Activated T-cell treated with anti-CD3 and anti-CD28 coated beads, Interleukin-2, amount 50 U/mL, for 72 hours (primary cell): ENCODE measurements around the gene PDXP. TPM values are rescaled to one million over a fixed set of nuclear protein-coding genes. Genes with fewer than 3 reads are reported as not detected.
"Not testable (repeated sequence)": the region's sequence is repeated elsewhere in the genome, so short reads cannot be mapped to it uniquely, and the experiment has no call there.

Source experiments
- ATAC-seq, 2 donors: fragments of 150-1000 bp; cut with Tn5 transposase; replicated peaks in 1 of 2; 2 replicates each; pipeline ENCODE4 v1.10.0; 2021; ENCODE audit warnings: moderate library complexity in 2 of 2, mild to moderate bottlenecking in 1 of 2
- DNase-seq, 2 donors: peaks; one replicate each; pipeline ENCODE4 v3.0.0; 2021 to 2022; ENCODE audit warnings: mixed read lengths in 1 of 2
- H3K27ac Mint-ChIP-seq: one replicate; pipeline ENCODE4 v1.8.0; 2022; ENCODE audit warnings: mild to moderate bottlenecking, moderate library complexity, mixed read lengths
- H3K27me3 Mint-ChIP-seq: one replicate; pipeline ENCODE4 v1.8.0; 2022; ENCODE audit warnings: low read depth, mixed read lengths
- H3K36me3 Mint-ChIP-seq, 2 donors: one replicate each; pipeline ENCODE4 v1.8.0; 2022; ENCODE audit warnings: mixed read lengths in 2 of 2, mild to moderate bottlenecking in 1 of 2; ENCODE audit not compliant: insufficient read depth in 2 of 2
- H3K4me1 Mint-ChIP-seq: one replicate; pipeline ENCODE4 v1.8.0; 2022; ENCODE audit warnings: low read depth, mixed read lengths
- H3K4me3 Mint-ChIP-seq, 2 donors: one replicate each; pipeline ENCODE4 v1.8.0; 2022; ENCODE audit warnings: mild to moderate bottlenecking in 2 of 2, mixed read lengths in 2 of 2, moderate library complexity in 2 of 2
- H3K9me3 Mint-ChIP-seq, 2 donors: one replicate each; pipeline ENCODE4 v1.8.0; 2022; ENCODE audit warnings: mixed read lengths in 2 of 2
- total RNA-seq, 2 donors: library from RNA; stranded (reverse); gene quantifications; one replicate each; pipeline ENCODE4 v1.2.3, GENCODE V29; 2022

The PDXP gene
- total RNA-seq, 2 donors from 2014 or later: 14.8 to 17.2 TPM

DNA sequence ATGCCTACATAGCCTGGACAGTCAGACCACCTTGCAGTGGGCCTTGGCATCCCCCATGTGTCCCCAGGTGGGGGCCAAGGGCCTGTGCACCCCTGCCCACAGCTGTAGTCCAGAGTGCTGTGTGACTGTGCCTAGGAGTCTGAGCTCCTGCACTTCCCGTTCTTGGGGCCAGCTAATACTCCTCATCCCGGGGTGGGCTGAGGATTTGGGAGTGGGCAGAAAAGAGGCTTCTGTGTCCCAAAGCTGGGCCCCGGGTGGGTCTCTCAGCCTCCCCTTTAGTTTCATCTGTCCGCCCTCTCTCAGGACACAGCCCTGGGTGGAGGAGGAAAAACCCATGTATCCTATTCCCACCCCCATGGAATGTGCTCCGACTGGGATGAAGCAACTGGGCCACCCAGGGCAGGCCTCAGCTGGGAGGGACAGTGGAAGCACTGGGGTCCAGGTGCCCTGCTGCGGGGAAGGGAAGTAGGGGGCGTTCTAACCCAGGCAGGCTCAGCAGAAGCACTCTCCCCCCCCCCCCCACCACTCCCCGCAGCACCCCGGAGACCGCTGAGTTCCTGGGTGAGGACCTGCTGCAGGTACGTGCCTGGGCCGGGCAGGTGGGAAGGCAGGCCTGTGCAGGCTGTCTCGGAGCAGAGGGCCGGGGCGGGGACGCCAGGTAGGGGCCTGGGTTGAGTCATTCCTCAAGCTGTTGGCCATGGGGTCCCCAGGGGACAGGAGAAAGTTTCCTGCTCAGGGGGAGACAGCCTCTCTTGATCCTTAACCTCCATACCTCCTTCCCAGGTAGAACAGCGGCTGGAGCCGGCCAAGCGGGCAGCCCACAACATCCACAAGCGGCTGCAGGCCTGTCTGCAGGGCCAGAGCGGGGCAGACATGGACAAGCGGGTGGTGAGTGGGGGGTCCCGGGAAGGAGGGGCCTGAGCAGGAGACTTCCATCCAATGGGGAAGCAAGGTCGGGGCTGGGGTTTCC lies 17.6 kb upstream of the PDXP start:
- H3K27me3 Mint-ChIP-seq: no peaks in the 10 kb centered on the region
- H3K4me1 Mint-ChIP-seq: peaks cover 51% of the 10 kb centered on the region
- ATAC-seq: peak in 1 of 2 donors; percentile 3
- no peaks in the 10 kb centered on the region for H3K9me3 Mint-ChIP-seq
- H3K4me3 Mint-ChIP-seq: peak overlapping the region; percentile 87 to 95
- DNase-seq: no peak
- H3K27ac Mint-ChIP-seq: peak overlapping the region; percentile 94
- H3K36me3 Mint-ChIP-seq: peaks cover 5 to 14% of the 10 kb centered on the region in 2 donors

DNA sequence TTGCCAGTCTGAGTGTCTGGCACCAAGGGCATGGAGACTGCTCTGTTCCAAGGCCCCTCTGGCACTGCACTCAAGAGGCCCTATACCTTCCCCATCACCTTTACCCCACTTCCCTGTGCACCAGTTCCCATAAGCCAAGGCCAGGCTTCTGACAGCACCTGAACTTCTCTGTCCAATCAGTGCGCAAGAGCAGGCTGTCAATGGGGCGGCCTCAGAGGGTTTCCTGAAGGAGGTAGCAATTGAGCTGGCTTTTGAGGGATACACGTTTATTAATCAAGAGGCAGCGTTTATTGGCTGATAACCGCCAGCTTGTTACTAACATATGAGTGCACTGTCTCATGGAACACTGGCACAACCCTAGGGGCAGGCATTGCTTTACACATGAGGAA lies 17.0 kb upstream of the PDXP start:
- DNase-seq (no peak), ATAC-seq (no peak)
- Mint-ChIP-seq H3K9me3 (no peaks in the 10 kb centered on the region), H3K36me3 (peaks cover 5 to 15% of the 10 kb centered on the region in 2 donors), H3K27me3 (no peaks in the 10 kb centered on the region), H3K27ac (peak overlapping the region; percentile 33), H3K4me1 (peaks cover 44% of the 10 kb centered on the region), H3K4me3 (peak overlapping the region; percentile 87 to 95)

DNA sequence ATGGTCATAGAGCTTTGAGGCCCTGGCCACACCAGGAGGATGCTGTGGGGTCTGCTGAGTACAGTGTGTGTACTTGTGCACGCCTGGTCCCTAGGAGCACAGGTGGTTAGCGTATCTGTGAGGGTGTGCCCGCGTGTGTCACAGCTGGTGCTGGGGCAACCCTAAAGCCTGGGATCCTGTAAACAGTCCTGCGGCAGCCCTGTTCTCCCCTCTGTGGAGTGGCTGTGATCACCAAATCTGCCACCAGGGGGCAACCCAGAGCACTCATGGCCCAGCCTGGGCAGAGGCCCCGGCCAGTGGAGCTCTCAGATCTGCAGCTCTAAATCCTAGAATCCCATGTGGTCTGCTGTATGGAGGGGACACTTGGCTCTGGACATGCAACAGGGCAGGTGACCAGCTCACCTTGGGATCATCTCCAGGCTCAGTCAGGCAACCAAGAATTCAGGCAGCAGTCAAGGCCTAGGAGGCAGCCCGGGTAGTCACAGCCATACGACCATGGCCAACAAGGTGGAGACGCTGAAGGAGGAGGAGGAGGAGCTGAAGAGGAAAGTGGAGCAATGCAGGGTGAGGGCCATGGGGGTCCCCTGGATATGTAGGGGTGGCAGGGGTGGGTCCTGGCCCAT lies 15.2 kb upstream of the PDXP start:
- Mint-ChIP-seq H3K4me3 (peak overlapping the region; percentile 42 to 45), H3K9me3 (no peaks in the 10 kb centered on the region), H3K27ac (peak overlapping the region; percentile 90), H3K36me3 (peaks cover 5 to 18% of the 10 kb centered on the region in 2 donors), H3K4me1 (peaks cover 30% of the 10 kb centered on the region), H3K27me3 (no peaks in the 10 kb centered on the region)
- peak; percentile 86 to 90 for DNase-seq
- ATAC-seq: peak; percentile 69 to 71

DNA sequence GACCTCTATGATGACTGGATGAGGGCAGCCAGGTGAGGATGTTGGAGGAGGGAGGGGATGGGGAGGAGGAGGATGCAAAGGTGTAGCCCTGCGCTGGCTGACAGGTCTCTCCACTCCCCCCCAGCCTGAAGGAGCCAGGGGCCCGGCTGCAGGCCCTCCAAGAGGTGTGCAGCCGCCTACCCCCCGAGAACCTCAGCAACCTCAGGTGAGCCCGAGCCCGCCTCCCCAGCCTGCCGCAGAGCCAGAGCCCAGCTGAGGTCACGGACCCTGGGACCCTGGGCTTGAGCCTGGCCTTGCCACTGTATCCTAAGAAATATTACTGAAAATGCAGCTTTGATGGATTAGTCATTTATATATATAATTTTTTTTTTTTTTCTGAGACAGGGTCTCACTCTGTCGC lies 11.2 kb upstream of the PDXP start:
- Mint-ChIP-seq H3K36me3 (peaks cover 5 to 30% of the 10 kb centered on the region in 2 donors), H3K27ac (no peak overlapping the region), H3K9me3 (no peaks in the 10 kb centered on the region), H3K4me3 (no peak overlapping the region), H3K27me3 (no peaks in the 10 kb centered on the region), H3K4me1 (peaks cover 23% of the 10 kb centered on the region)
- ATAC-seq (no peak), DNase-seq (no peak)

DNA sequence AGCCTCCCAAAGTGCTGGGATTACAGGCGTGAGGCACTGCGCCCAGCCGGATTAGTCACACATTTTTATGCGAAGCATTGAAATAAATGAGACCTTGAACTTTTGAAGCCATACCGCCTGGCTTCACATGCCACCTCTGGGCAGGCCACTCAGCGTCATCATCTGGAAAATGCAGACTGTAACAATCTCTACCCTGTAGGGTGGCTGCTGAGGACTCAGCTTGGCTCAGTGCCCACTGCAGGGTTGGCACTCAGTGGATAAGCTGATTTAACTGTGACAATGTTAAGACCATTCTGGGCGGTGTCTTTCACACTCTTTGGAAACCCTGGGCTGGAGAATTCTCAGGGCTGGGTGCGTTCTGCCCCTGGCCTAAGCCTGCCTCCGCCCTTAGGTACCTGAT lies 10.6 kb upstream of the PDXP start:
- ATAC-seq (no peak), DNase-seq (no peak)
- Mint-ChIP-seq H3K27me3 (no peaks in the 10 kb centered on the region), H3K27ac (no peak overlapping the region), H3K4me3 (no peak overlapping the region), H3K4me1 (peaks cover 17% of the 10 kb centered on the region), H3K9me3 (no peaks in the 10 kb centered on the region), H3K36me3 (peaks cover 5 to 30% of the 10 kb centered on the region in 2 donors)

DNA sequence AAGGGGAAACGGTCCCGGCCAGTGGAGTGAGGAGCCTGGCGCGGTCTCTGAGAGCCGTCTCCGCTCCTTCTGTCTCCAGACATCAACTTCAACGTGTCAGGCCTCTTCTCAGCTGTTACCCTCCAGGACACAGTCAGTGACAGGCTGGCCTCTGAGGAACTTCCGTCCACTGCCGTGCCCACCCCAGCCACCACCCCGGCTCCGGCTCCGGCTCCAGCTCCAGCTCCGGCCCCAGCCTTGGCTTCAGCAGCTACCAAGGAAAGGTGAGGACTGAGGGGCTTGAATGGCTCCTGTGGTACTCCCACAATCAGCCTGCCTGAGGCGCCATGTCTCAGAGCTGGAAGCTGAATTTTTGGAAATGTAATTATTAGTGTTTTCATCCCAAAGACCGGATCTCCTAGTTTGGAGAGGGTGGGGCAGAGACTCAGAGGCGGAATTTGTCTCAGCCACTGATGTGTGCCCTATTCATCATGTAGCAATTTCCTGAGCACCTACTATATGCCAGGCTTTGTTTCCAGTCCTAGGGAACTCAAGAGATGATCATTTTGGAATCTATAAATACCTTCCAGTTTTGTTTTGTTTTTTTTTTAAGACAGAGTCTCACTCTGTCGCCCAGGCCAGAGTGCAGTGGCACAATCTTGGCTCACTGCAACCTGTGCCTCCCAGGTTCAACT lies 7.9 kb upstream of the PDXP start:
- DNase-seq (no peak), ATAC-seq (no peak)
- no peak overlapping the region for H3K4me3 Mint-ChIP-seq
- peaks cover 4 to 24% of the 10 kb centered on the region in 2 donors for H3K36me3 Mint-ChIP-seq
- no peaks in the 10 kb centered on the region for H3K9me3 Mint-ChIP-seq
- H3K27me3 Mint-ChIP-seq: no peaks in the 10 kb centered on the region
- H3K27ac Mint-ChIP-seq: no peak overlapping the region
- H3K4me1 Mint-ChIP-seq: no peaks in the 10 kb centered on the region

DNA sequence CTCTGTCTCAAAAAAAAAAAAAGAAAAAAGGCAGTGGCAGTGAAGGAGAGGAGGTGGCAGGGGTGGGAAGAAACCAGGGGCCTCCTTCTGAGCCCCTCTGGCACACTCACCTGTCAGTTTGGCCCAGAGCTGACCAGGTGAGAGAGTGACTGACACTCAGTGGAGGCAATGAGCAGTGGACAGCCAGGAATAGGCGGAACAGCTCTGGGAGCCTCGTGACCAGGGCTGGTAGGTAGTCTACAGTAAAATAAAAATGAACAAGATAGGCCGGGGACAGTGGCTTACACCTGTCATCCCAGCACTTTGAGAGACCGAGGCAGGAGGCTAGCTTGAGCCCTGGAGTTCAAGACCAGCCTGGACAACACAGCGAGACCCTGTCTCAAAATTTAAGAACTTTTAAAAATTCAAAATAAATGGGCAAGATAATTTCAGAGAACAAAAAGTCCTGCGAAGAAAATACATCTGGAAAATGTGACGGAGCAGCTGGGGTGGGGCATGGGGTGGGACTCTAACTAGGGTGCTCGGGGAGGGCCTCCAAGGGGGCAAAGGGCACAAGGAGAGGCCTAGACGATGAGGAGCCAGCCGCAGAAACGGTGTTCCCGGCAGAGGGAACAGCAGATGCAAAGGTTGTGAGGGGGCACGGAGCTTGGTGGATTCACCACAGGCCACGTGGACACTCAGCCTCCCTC lies 3.8 kb upstream of the PDXP start:
- Mint-ChIP-seq H3K27me3 (no peaks in the 10 kb centered on the region), H3K4me1 (peaks cover 15% of the 10 kb centered on the region), H3K9me3 (no peaks in the 10 kb centered on the region), H3K27ac (peak overlapping the region; percentile 38), H3K36me3 (peaks cover 2 to 12% of the 10 kb centered on the region in 2 donors), H3K4me3 (no peak overlapping the region)
- ATAC-seq (no peak), DNase-seq (no peak)

DNA sequence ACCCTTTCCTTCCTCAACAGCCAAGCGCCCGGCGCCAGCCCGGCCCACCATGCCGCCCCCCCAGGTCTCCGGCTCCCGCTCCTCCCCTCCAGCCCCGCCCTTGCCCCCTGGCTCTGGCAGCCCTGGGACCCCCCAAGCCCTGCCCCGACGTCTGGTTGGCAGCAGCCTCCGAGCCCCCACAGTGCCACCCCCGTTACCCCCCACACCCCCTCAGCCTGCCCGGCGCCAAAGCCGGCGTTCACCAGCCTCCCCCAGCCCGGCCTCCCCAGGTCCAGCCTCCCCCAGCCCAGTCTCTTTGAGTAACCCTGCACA lies 3.3 kb upstream of the PDXP start:
- Mint-ChIP-seq H3K9me3 (no peaks in the 10 kb centered on the region), H3K27ac (no peak overlapping the region), H3K27me3 (no peaks in the 10 kb centered on the region), H3K36me3 (peaks cover 2 to 11% of the 10 kb centered on the region in 2 donors), H3K4me1 (peaks cover 20% of the 10 kb centered on the region), H3K4me3 (no peak overlapping the region)
- ATAC-seq: no peak
- no peak for DNase-seq

DNA sequence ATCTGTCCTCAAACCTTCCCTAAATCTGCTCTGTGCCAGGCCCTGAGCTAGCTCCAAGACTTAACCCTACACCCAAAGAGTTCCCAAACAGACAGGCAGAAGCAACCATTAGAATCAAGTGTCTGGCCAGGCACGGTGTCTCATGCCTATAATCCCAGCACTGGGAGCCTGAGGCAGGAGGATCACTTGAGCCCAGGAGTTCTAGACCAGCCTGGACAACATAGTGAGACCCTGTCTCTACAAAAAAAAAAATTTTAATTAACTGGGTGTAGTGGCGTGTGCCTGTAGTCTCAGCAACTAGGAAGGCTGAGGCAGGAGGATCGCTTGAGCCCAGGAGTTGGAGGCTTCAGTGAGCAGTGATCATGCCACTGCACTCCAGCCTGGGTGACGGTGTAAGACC lies 1.9 kb upstream of the PDXP start:
- H3K4me3 Mint-ChIP-seq: peak overlapping the region in 1 of 2 donors; percentile 15
- H3K27ac Mint-ChIP-seq: peak overlapping the region; percentile 61
- not testable (repeated sequence) for ATAC-seq, H3K36me3 Mint-ChIP-seq, H3K27me3 Mint-ChIP-seq, DNase-seq, H3K9me3 Mint-ChIP-seq
- H3K4me1 Mint-ChIP-seq: peaks cover 34% of the 10 kb centered on the region

DNA sequence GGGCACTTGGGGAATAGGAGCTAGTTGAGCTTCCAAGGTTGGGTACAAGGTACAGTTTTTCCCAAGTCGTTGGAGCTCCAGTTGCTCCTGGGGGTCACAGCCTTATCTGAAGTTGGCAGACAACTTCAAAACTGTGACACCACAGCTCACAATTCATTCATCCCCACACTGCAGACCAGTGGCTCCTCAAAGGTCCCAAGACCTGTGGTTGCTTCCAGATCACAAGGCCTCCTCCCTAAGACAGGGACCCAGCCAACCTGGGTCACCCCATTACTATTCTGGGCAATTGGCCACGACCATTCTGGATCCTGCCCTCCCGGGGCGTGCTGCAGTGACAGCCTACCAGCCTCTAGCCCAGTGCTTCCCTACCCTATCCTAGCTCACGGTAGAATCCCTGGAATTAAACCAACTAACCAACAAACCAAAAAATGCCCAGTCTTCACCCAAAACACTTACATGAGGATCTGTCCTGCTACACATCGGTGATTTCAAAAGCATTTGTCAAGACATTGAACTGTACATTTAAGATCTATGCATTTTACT lies 862 bp upstream of the PDXP start:
- ATAC-seq (no peak), DNase-seq (no peak)
- Mint-ChIP-seq H3K27ac (peak overlapping the region; percentile 82), H3K9me3 (no peaks in the 10 kb centered on the region), H3K4me3 (peak overlapping the region; percentile 86 to 89), H3K4me1 (peaks cover 43% of the 10 kb centered on the region), H3K36me3 (peaks cover 4% of the 10 kb centered on the region in 2 donors), H3K27me3 (no peaks in the 10 kb centered on the region)

DNA sequence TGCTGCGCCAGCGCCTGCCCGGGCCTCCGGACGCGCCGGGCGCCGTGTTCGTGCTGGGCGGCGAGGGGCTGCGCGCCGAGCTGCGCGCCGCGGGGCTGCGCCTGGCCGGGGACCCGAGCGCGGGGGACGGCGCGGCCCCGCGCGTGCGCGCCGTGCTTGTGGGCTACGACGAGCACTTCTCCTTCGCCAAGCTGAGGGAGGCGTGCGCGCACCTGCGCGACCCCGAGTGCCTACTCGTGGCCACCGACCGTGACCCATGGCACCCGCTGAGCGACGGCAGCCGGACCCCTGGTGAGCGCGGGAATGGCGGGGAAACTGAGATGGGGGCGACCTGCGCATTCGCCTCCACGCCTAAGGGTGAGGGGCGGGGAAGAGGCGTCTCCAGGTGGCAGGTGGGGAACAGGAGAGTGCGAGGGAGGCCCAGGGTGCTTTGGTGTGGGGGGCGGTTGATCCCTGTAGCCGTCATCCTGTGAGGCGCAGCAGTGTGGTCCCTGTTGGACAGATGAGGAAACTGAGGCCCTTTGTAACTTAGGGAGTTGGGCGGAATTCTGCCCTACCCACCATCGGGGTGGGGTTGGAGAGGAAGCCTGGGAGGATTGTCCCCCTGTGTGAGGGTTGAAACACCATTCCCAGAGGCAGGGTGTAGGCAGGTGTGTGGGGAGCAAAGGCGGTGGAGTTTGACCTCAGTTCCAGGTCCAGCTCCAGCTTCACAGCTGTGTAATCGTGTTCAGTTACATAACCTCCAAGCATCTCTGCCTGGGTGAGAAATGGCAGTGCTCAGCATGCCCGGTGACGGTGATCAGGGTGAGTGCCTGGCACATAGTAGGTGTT lies 758 bp downstream of the PDXP start:
- Mint-ChIP-seq H3K9me3 (no peaks in the 10 kb centered on the region), H3K27me3 (no peaks in the 10 kb centered on the region), H3K4me3 (peak overlapping the region; percentile 89 to 91), H3K27ac (peak overlapping the region; percentile 76), H3K36me3 (peaks cover 0 to 2% of the 10 kb centered on the region in 2 donors), H3K4me1 (peaks cover 43% of the 10 kb centered on the region)
- DNase-seq (peak; percentile 27 to 44), ATAC-seq (peak; percentile 6 to 15)
